Measurements from ENCODE around the gene SYPL1. TPM values are rescaled to one million over a fixed set of nuclear protein-coding genes. Genes with fewer than 3 reads are reported as not detected.

SYPL1 gene
- total RNA-seq, 3 donors from 2014 or later = 73.8 to 109 (median 80.8) TPM

GRCh38 chr7:106071356-106071998 is 40.6 kb downstream of the SYPL1 start:
- Histone ChIP-seq H3K4me3 (no peak overlapping the region), H3K9me3 (no peaks in the 10 kb centered on the region), H3K36me3 (ENCODE audit: low read depth) (no peaks in the 10 kb centered on the region), H3K4me1 (ENCODE audit: low read depth) (peaks cover 14% of the 10 kb centered on the region)
- TF ChIP-seq, protein P1, sequence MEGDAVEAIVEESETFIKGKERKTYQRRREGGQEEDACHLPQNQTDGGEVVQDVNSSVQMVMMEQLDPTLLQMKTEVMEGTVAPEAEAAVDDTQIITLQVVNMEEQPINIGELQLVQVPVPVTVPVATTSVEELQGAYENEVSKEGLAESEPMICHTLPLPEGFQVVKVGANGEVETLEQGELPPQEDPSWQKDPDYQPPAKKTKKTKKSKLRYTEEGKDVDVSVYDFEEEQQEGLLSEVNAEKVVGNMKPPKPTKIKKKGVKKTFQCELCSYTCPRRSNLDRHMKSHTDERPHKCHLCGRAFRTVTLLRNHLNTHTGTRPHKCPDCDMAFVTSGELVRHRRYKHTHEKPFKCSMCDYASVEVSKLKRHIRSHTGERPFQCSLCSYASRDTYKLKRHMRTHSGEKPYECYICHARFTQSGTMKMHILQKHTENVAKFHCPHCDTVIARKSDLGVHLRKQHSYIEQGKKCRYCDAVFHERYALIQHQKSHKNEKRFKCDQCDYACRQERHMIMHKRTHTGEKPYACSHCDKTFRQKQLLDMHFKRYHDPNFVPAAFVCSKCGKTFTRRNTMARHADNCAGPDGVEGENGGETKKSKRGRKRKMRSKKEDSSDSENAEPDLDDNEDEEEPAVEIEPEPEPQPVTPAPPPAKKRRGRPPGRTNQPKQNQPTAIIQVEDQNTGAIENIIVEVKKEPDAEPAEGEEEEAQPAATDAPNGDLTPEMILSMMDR (IDR thresholded peaks at IDR 0.05) = no peak
- peak; percentile 93 for ATAC-seq
- intact Hi-C loops (cut with DNase I, micrococcal nuclease) = no loop called here
- DNase-seq = peak; percentile 76 to 84 (median 83)

DNA sequence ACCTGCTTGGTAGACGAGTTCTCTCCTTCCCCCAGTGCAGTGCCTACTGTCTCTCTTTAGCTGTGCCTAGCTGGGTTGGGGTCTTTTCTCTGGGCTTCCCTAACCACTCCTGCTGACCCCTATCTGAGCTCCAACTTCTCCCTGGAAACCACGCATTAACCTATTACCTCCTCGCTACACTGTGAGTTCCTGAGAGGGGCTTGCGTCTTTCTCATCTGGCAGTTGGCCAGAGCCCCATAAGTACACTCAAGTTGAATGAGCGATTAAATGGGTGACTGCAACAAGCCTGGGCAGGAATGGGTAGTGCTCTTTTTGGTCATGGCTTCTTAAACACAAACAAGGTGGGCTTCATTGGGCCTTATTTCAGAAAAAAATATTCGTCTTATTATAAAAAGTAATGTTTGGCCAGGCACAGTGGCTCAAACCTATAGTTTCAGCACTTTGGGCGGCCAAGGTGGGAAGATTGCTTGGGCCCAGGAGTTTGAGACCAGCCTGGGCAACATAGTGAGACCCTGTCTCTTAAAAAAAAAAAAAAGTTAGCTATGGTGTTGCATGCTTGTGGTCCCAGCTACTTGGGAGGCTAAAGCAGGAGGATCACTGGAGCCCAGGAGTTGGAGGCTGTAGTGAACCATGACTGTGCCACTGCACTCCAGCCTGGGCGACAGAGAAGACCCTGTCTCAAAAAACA is 41.4 kb downstream of the SYPL1 start:
- intact Hi-C loops (cut with DNase I, micrococcal nuclease) = no loop called here
- TF ChIP-seq, protein P1 (IDR thresholded peaks at IDR 0.05) = no peak
- ATAC-seq = no peak
- Histone ChIP-seq H3K9me3 (no peaks in the 10 kb centered on the region), H3K4me3 (no peak overlapping the region), H3K36me3 (ENCODE audit: low read depth) (no peaks in the 10 kb centered on the region), H3K4me1 (ENCODE audit: low read depth) (peaks cover 21% of the 10 kb centered on the region)
- no peak for DNase-seq

DNA sequence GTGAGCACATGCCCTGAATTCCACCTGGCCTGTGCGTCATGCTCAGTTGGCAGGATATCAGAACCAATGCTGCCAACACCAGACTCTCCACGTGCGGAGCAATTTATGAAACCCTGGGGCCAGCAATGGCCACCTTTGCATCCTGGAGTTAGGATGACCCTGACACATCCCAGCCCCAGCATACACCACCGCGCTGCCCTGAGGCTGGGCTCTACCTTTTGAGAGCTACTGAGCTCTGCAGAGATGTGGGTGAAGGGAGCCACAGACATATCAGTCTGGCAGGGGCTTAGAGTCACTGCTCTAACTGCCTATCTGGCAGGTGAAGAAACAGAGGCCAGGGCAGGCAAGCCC is 41.9 kb downstream of the SYPL1 start:
- ATAC-seq = no peak

DNA sequence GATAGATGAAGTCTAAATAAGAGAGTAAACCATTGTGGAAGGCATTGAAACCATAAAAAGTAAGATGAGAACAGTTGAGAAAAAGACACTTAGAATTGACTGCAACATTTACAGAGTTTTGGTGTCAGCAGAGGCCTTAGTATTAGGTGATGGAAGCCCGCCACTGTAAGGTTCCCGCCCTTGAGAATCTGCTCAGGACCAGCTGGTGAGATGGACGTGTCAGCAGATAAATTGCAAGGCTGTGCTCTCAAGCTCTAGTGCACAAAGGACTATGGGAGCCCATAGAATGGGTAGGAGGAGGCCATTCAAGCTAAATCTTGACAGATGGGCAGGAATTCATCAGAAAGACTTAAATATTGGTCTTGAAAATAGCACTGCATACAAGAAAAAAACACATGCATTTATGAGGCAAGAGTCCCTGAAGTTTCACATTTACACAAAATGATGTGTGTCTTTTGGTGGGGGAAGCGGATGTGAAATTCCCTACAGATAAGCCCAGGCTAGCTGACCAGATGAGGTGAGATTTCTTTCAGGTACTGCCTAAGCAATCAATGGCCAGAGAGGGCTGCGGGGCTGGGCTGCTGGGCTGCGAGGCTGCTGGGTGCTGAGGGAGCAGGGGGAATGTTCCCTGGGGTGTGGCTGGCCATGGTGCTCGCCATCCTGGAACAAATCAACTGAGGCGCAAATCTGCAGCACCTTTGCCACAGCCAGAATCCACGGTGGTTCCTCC is 42.5 kb downstream of the SYPL1 start:
- ATAC-seq = no peak
- TF ChIP-seq, protein P1 (IDR thresholded peaks at IDR 0.05) = no peak
- Histone ChIP-seq H3K4me3 (no peak overlapping the region), H3K9me3 (no peaks in the 10 kb centered on the region), H3K4me1 (ENCODE audit: low read depth) (peaks cover 29% of the 10 kb centered on the region), H3K36me3 (ENCODE audit: low read depth) (no peaks in the 10 kb centered on the region)
- DNase-seq = no peak
- intact Hi-C loops (cut with DNase I, micrococcal nuclease) = no loop called here

More for the DNA sequence above, 41.9 kb downstream of the SYPL1 start:
- Histone ChIP-seq H3K4me3 (no peak overlapping the region), H3K9me3 (no peaks in the 10 kb centered on the region), H3K36me3 (ENCODE audit: low read depth) (no peaks in the 10 kb centered on the region), H3K4me1 (ENCODE audit: low read depth) (peaks cover 24% of the 10 kb centered on the region)
- DNase-seq = no peak
- intact Hi-C loops (cut with DNase I, micrococcal nuclease) = no loop called here
- TF ChIP-seq, protein P1 (IDR thresholded peaks at IDR 0.05) = no peak

DNA sequence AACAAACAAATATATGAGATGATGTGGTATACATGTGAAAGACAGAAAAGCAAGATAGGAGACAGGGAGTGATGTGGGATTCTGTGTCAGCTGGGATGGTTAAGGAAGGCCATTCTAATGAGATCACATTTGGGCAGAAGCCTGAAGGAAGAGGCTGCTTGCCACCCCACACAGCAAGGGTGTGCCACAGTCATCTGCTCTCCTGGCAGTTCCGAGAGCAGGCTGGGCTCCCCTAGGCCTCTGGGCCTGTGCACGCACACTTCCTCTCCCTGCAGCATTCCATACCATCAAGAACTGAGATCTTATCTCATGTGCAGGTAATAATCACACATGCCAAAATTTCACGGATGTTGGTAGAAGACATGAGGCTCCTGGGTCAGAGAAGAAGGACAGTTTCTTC is 43.1 kb downstream of the SYPL1 start:
- Histone ChIP-seq H3K4me3 (no peak overlapping the region), H3K4me1 (ENCODE audit: low read depth) (peaks cover 31% of the 10 kb centered on the region), H3K9me3 (no peaks in the 10 kb centered on the region), H3K36me3 (ENCODE audit: low read depth) (no peaks in the 10 kb centered on the region)
- intact Hi-C loops (cut with DNase I, micrococcal nuclease) = no loop called here
- DNase-seq (no peak), ATAC-seq (no peak)
- TF ChIP-seq, protein P1 (IDR thresholded peaks at IDR 0.05) = no peak

All from mucosa of descending colon (tissue), 3 donors.